Measurements from ENCODE around the gene KLK8.

- TF ChIP-seq ZNF274 (IDR thresholded peaks at IDR 0.05; ENCODE audit: low read depth, low read length) (no peak), YY1 (IDR thresholded peaks at IDR 0.05; ENCODE audit: insufficient read depth, insufficient read length) (no peak)
Measured at GRCh38 chr19:50964266-50964665, 37.1 kb downstream of the KLK8 start.
